ENCODE results near the gene TTC12. TPM values are rescaled to one million over a fixed set of nuclear protein-coding genes. Genes with fewer than 3 reads are reported as not detected.

The TTC12 gene
- total RNA-seq, 8 experiments from 2014 or later, result 4.1 to 26.7 (median 8.6) TPM; not detected in 1

GRCh38 chr11:113332638-113333329, 18.4 kb downstream of the TTC12 start:
- ATAC-seq (replicated peaks in 6 of 8), result no peak
- in situ Hi-C loops (cut with MboI; ENCODE audit: low pct_unique_long_range_greater_than_20kb in 2 of 9, low sequenced_read_pairs in 9 of 9, unreplicated experiment in 9 of 9), result no loop called here
- Histone ChIP-seq H3K4me3 (no peak overlapping the region), H3K4me1 (replicated peaks in 1 of 2) (no peaks in the 10 kb centered on the region), H3K27ac (no peak overlapping the region)
- WGBS, 10 experiments, result 0 to 100% (median 82%) methylated on average over 1 to 3 of the region's 6 CpGs; no CpG with 5 or more reads in 3 of the 10 experiments

DNA sequence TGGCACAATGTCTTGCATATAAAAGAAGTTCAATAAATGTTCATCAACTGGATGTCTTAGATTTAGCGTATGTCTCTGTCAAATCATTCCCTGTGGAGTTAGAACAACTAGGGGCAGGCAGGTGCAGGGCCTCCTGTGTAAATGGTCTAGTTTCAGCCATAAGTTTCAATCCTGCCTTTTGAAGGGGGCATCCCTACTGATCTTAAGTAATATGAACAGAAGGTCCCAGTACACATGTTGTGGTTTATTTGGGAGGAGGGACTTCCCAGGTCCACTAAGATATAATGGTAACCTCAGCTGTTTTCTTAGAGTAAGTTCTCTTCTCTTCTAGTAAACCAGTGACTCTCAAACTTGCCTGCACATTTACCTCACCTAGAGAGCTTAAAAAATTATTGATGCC, 19.8 kb downstream of the TTC12 start:
- no peak overlapping the region for H3K4me3 ChIP-seq
- in situ Hi-C loops (cut with MboI; ENCODE audit: low pct_unique_long_range_greater_than_20kb in 2 of 9, low sequenced_read_pairs in 9 of 9, unreplicated experiment in 9 of 9), result no loop called here
- no peaks in the 10 kb centered on the region for H3K4me1 ChIP-seq (replicated peaks in 1 of 2)
- H3K27ac ChIP-seq, result no peak overlapping the region
- no peak for ATAC-seq (replicated peaks in 6 of 8)
- WGBS, 10 experiments, result 40 to 100% (median 100%) methylated on average over 1 of the region's 1 CpG; no CpG with 5 or more reads in 4 of the 10 experiments

- Histone ChIP-seq H3K4me1 (replicated peaks in 1 of 2) (peaks cover 0 to 3% of the 10 kb centered on the region in 2 donors), H3K27ac (no peak overlapping the region), H3K4me3 (no peak overlapping the region)
- in situ Hi-C loops (cut with MboI; ENCODE audit: low pct_unique_long_range_greater_than_20kb in 2 of 9, low sequenced_read_pairs in 9 of 9, unreplicated experiment in 9 of 9), result no loop called here
- WGBS, 10 experiments, result 20 to 83% (median 63%) methylated on average over 1 to 4 of the region's 4 CpGs; no CpG with 5 or more reads in 4 of the 10 experiments
- peak in 1 of 8 experiments; percentile 36 for ATAC-seq (replicated peaks in 6 of 8)
Observed at GRCh38 chr11:113338730-113339129, 24.3 kb downstream of the TTC12 start.

DNA sequence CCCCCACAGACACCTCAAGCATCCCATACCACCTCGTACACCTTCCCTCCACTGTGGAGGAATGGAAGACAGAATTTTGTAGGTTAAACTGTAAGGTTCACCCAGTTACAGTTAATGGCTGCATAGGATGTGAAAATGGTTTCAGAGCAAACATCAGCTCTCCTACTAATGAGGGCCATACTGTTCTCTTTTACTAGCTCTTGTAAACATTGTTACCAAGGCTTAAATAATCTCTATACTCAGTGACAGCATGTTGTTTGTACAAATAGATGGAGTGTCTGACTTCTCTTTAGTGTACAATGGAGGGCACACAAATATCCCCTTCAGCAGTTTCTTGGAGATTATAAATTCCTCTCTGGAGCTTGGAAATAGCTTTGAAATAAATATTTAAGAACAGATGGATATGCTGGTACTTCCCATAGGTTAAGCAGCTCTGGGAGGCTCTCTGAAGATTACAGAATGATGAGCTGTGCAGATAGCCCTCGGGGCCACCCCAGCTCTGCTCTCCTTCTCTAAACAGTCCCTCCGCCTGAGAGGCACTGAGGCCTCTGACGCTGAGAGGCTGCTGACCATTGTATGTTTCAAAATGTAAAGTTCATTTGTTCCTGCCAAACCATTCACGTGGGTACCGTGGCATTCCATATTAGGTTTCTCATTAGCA, 25.7 kb downstream of the TTC12 start:
- in situ Hi-C loops (cut with MboI; ENCODE audit: low pct_unique_long_range_greater_than_20kb in 2 of 9, low sequenced_read_pairs in 9 of 9, unreplicated experiment in 9 of 9), result no loop called here
- WGBS, 10 experiments, result 30 to 80% (median 70%) methylated on average over 1 to 4 of the region's 6 CpGs; no CpG with 5 or more reads in 3 of the 10 experiments

DNA sequence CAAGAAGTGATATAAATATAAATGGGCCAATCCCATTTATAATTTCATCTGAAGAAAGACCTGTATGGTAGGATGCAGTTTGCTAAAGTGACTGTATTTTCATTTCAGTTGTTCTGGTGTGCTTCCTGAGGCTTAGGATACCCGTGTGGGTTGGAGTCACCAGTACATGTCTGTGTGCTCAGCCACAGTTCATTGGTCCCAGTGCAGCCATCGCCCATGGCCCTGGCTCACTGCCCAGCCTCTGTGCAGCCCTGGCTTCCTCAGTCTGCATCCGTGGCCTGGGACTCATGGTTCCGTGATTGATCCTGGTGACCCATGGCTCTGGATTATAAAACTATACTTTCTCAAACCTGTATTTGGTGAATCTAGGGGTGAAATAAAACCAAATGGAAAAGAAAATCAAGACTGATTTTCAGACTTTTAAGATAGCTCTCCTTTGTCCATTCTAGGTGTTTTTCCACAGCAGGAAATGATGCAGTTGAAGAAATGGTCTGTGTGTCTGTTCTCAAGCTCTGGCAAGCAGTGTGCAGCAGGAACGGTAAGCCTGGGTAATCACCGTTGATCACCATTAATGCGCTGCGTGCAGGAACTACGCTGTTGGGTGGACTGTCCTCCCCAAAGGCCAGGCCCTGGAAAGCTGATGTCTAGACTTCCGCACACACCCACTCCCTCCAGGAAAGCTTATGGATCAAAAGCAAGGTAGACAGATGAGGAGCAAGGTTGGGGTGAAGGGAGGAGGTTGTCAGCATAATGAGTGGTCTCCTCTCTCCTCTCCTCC, 27.2 kb downstream of the TTC12 start:
- in situ Hi-C loops (cut with MboI; ENCODE audit: low pct_unique_long_range_greater_than_20kb in 2 of 9, low sequenced_read_pairs in 9 of 9, unreplicated experiment in 9 of 9), result no loop called here
- Histone ChIP-seq H3K27ac (no peak overlapping the region), H3K4me3 (no peak overlapping the region), H3K4me1 (replicated peaks in 1 of 2) (peaks cover 0 to 8% of the 10 kb centered on the region in 2 donors)
- peak in 1 of 8 experiments; percentile 79 for ATAC-seq (replicated peaks in 6 of 8)
- 60 to 100% (median 89%) methylated on average over 2 to 7 of the region's 10 CpGs; no CpG with 5 or more reads in 1 of the 10 experiments for WGBS, 10 experiments

More for the DNA sequence above, 25.7 kb downstream of the TTC12 start:
- ATAC-seq (replicated peaks in 6 of 8), result peak in 4 of 8 experiments; percentile 30 to 91 (median 52)
- Histone ChIP-seq H3K27ac (no peak overlapping the region), H3K4me3 (no peak overlapping the region), H3K4me1 (replicated peaks in 1 of 2) (peaks cover 0 to 3% of the 10 kb centered on the region in 2 donors)

DNA sequence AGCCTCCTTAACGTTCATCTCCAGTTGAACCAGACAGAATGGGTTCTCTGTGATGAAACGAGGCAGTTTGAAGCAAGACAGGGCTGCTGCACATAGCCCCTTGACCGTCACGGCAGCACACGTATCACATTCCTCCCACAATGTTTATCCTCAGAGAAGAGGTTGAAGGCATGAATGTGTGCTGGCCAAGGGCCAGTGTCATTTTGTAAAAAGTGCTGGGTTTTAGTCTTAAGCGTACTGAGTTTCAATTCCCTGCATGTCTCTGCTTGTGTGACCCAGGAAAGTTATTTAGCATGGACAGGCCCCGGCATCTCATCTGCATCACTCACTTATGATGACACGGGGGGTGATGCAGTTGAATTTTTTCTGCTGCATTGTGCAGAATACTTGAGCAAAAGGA, 31.6 kb downstream of the TTC12 start:
- H3K4me1 ChIP-seq (replicated peaks in 1 of 2), result peaks cover 15 to 16% of the 10 kb centered on the region in 2 donors
- ATAC-seq (replicated peaks in 6 of 8), result peak in 1 of 8 experiments; percentile 29
- WGBS, 10 experiments, result 30 to 100% (median 77%) methylated on average over 2 to 6 of the region's 8 CpGs; no CpG with 5 or more reads in 3 of the 10 experiments
- no peak overlapping the region for H3K27ac ChIP-seq
- no peak overlapping the region for H3K4me3 ChIP-seq
- in situ Hi-C loops (cut with MboI; ENCODE audit: low pct_unique_long_range_greater_than_20kb in 2 of 9, low sequenced_read_pairs in 9 of 9, unreplicated experiment in 9 of 9), result no loop called here

DNA sequence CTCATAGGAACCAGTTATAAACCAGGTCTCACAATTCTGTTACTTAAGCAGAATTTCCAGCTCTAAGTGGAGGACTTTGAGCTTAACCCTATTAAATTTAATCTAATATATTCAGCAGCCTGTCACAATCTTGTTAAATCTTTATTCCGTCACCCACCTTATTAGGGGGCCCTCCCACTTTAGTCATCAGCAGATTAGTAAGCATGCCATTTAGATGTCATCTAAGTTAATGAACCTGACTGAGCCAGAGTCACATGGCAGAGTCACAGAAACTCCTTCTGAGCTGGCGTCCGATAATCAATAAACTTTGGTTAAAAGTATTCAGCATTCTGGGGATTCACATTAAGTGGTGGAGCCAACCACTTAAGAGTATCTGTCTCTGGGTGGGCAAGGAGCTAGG, 35.1 kb downstream of the TTC12 start:
- Histone ChIP-seq H3K4me1 (replicated peaks in 1 of 2) (peaks cover 16% of the 10 kb centered on the region in 2 donors), H3K27ac (no peak overlapping the region), H3K4me3 (no peak overlapping the region)
- in situ Hi-C loops (cut with MboI; ENCODE audit: low pct_unique_long_range_greater_than_20kb in 2 of 9, low sequenced_read_pairs in 9 of 9, unreplicated experiment in 9 of 9), result no loop called here
- ATAC-seq (replicated peaks in 6 of 8), result peak in 3 of 8 experiments; percentile 64 to 79 (median 76)
- WGBS, 10 experiments, result 50 to 100% (median 88%) methylated on average over 1 to 3 of the region's 3 CpGs; no CpG with 5 or more reads in 4 of the 10 experiments

DNA sequence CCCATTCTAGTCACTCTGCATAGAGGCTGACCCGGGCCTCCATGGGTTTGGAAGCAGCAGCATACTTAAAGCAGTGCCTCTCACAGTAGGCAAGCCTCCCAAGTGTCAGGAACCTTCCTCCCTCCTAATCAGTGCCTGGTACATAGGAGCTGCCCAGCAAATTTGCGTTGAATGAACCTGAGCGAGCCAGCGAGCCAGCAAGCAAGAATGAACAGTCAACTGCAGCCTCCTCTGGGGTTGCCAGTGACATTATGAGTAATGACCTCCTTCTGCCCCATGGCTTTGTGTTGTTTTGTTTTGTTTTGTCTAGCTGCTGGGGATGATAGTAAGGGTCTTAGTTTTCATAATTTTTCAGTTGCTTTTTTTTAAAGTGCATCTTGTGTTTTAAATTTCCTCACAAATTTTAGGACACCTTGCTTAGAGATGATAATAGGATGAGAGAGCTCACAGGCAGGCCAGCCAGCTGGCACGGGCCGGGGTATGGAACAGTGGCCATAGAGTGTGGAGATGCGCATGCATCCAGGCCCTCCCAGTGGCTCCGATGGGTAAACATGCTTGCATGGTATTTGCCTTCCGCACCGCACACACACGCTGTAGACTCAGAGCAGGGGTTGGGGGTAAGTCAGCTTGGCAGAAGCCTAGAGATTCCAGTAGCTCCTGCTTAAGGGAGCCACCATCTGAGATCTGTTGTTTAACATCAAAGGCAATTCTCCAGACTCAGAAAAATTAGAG, 36.1 kb downstream of the TTC12 start:
- Histone ChIP-seq H3K27ac (no peak overlapping the region), H3K4me3 (no peak overlapping the region), H3K4me1 (replicated peaks in 1 of 2) (peaks cover 16% of the 10 kb centered on the region in 2 donors)
- in situ Hi-C loops (cut with MboI; ENCODE audit: low pct_unique_long_range_greater_than_20kb in 2 of 9, low sequenced_read_pairs in 9 of 9, unreplicated experiment in 9 of 9), result no loop called here
- ATAC-seq (replicated peaks in 6 of 8), result peak; percentile 63 to 100 (median 70)
- WGBS, 10 experiments, result 0 to 60% (median 45%) methylated on average over 1 to 5 of the region's 11 CpGs; no CpG with 5 or more reads in 2 of the 10 experiments

DNA sequence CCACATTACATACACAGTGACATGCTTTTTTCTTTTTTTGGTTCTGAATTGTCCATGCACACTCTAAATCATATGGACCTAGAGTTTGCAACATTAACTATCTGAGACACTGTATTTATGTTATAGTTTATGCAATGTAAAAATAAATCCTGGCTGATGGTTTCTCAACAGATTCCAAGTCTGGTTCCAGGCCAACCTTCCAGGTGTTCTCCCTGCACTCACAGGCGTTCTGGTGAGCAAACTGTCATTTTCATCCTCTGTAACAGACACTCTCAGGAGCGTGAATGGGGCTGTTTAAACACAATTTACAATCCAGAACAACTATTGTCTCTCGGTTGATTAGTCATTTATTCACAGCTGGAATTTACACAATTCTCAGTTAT, 36.7 kb downstream of the TTC12 start:
- Histone ChIP-seq H3K27ac (no peak overlapping the region), H3K4me1 (replicated peaks in 1 of 2) (peaks cover 14 to 16% of the 10 kb centered on the region in 2 donors), H3K4me3 (no peak overlapping the region)
- 33 to 100% (median 71%) methylated on average over 1 to 3 of the region's 3 CpGs; no CpG with 5 or more reads in 3 of the 10 experiments for WGBS, 10 experiments
- in situ Hi-C loops (cut with MboI; ENCODE audit: low pct_unique_long_range_greater_than_20kb in 2 of 9, low sequenced_read_pairs in 9 of 9, unreplicated experiment in 9 of 9), result no loop called here
- ATAC-seq (replicated peaks in 6 of 8), result peak in 2 of 8 experiments; percentile 8 to 14

DNA sequence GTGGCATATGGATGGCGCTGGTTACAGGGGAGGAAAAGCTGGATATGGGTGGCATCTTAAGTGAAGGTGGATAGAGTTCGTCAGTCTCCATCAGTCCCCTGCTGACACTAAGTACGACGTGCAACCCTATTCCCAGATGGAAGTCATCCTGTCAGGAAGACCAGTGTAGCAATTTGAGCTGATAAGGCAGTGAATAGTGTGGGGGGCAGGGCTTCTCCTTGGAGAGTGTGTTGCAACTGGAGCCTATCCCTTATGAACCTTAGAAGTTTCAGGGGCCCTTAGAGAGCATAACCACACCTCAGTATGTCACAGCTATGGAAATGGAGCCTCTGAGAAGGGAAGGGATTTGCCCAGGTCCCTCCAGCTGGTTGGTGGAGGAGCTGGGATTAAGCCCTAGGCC, 37.1 kb downstream of the TTC12 start:
- 75 to 100% (median 100%) methylated on average over 1 to 4 of the region's 4 CpGs; no CpG with 5 or more reads in 3 of the 10 experiments for WGBS, 10 experiments
- in situ Hi-C loops (cut with MboI; ENCODE audit: low pct_unique_long_range_greater_than_20kb in 2 of 9, low sequenced_read_pairs in 9 of 9, unreplicated experiment in 9 of 9), result no loop called here
- peak in 2 of 8 experiments; percentile 42 to 45 for ATAC-seq (replicated peaks in 6 of 8)

DNA sequence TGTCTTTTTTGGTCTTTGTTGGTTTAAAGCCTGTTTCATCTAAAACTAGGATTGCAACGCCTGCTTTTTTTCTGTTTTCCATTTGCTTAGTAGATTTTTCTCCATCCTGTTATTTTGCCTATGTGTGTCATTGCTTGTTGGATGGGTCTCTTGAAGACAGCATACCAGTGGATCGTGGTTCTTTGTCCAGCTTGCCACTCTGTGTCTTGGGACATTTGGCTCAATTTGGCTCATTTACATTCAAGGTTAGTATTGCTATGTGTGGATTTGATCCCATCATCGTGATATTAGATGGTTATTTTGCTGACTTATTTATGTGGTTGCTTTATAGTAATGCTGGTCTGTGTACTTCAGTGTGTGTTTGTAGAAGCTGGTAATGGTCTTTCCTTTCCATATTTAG, 41.8 kb downstream of the TTC12 start:
- Histone ChIP-seq H3K27ac (no peak overlapping the region), H3K4me3 (no peak overlapping the region), H3K4me1 (replicated peaks in 1 of 2) (no peaks in the 10 kb centered on the region)
- ATAC-seq (replicated peaks in 6 of 8), result no peak
- WGBS, 10 experiments, result 0 to 90% (median 77%) methylated on average over 1 to 3 of the region's 3 CpGs
- in situ Hi-C loops (cut with MboI; ENCODE audit: low pct_unique_long_range_greater_than_20kb in 2 of 9, low sequenced_read_pairs in 9 of 9, unreplicated experiment in 9 of 9), result no loop called here

More for the DNA sequence above, 37.1 kb downstream of the TTC12 start:
- Histone ChIP-seq H3K4me3 (no peak overlapping the region), H3K4me1 (replicated peaks in 1 of 2) (peaks cover 10 to 16% of the 10 kb centered on the region in 2 donors), H3K27ac (no peak overlapping the region)

DNA sequence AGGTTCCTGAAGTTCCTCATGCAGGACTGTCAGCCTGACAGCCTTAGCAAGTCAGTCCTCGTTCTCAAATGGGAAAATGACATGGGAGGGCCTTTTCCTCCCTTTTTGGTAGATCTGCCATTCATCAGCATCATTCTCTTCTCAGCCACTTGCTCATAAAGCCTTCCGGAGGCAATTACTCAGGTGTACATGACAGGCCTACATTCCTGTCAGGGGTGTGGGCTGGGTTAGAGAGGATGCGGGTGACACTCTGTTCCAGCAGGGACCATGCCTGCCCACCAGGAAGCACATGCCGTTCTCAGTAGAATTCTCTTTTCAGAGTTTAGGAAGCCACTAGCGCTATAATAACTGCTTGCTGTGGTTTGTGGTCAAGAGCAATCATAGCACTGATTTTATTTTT, 49.0 kb downstream of the TTC12 start:
- in situ Hi-C loops (cut with MboI; ENCODE audit: low pct_unique_long_range_greater_than_20kb in 2 of 9, low sequenced_read_pairs in 9 of 9, unreplicated experiment in 9 of 9), result no loop called here
- Histone ChIP-seq H3K4me3 (no peak overlapping the region), H3K4me1 (replicated peaks in 1 of 2) (no peaks in the 10 kb centered on the region), H3K27ac (no peak overlapping the region)
- WGBS, 10 experiments, result 50 to 100% (median 76%) methylated on average over 1 to 3 of the region's 5 CpGs; no CpG with 5 or more reads in 5 of the 10 experiments
- no peak for ATAC-seq (replicated peaks in 6 of 8)
